Inflammatory macrophage treated with lipopolysaccharide for 4 hours (primary cell): ENCODE data around the gene EPAS1.

Experiments
- DNase-seq: peaks from one replicate; pipeline ENCODE4 v3.0.0-alpha.2; 2020

Gene EPAS1

DNA sequence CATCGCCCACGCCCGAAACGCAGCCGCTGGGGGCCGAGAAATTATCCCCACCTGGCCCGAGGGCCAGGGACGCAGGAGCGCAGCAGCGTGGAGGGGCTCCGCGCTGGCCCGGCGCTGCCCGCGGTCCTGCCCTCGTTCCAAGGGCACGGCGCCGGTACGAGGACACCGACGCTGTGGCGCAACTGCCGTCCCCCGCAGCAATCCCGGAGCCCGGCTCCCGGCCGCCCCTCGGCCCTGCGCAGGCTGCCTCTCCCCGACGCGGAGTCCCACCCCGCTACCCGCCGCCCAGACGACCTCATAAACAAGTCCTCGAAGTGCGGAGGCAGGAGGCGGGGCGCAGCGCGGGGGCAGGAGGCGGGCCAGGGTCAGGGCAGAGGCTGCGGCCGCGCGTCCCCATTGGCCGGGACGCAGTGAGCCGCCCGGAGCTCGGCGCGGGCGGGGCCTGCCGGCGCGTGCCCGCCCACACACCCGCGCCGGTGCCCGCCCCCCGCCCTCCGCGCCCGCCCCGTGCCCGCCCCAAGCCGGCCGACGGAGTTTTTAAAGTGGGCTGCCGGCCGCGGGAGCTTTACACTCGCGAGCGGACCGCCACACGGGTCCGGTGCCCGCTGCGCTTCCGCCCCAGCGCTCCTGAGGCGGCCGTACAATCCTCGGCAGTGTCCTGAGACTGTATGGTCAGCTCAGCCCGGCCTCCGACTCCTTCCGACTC lies at the start of gene EPAS1:
Gene EPAS1, plus strand, starts transcription at position 568 of the 706 bp plus-strand sequence. CDS start 505 bp downstream, outside the sequence.
- peak; percentile 91 for DNase-seq

DNA sequence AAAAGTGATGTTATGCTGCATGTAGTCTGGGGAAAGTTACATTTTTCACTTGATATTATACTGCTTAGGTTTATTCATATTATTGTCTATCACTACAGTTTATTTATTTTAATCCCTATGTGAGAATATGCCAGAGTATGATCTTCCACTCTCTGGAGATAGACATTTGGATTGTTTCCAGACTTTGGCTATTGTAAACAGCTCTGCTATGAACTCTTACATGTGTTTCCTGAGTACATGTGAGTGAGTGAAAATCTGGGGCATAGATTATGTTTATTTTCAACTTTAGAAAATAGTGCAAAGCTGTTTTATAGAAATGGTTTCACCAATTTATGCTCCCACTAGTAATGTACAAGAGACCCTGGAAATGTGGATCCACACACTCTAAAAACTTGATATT lies 49.0 kb upstream of the EPAS1 start:
- DNase-seq = no peak

DNA sequence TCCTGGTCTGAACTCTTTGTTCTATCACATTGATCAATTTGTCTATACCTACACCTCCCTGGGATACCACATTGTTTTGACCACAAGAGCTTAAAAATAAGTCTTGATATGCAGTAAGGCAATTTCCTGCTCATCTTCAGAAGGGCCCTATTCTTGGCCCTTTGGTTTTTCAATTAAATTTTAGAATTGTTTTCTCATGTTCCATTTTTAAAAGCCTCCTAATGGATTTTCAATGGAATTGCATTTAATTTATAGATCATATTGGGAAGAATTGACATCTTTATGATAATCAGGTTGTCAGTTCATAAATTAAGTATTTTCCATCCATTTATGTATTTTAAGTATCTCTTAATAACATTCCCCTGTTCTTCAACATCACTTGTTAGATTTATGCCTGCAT lies 47.6 kb upstream of the EPAS1 start:
- no peak for DNase-seq

DNA sequence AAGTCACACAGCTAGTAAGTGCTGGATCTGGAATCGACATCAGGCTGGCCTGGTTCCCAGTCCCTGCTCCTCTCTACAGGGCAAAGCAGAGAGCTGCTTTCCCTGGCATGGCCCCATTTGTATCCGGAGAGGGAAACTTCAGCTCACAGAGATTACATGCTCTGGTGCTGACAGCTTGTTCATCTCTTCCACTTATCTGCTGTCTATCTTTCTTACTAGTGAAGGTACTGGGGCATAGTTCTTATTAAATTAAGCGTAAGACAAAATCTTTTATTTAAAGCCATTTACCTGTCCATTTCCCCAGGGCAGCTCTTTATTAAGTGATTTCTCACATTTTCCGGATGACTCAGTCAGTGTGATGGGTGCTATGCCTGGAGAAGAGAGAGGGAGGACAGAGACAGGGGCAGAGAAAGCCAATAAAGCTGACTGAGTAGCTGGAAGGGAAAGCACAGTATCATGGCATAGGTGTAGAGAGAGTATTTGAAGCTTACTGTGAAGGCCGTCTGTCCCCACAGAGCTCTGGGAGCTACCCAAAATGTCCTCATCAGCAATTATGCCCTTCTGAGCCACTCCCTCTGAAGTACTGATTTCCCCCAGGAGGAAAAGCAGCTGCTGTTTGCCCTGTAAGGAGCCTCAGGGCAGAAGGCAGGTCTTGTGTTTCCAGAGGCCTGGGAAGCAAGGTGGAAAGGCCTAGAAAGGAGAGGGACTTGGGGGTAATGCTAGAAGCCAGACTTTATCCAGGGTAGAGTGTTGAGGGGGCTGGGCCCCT lies 44.1 kb upstream of the EPAS1 start:
- DNase-seq = no peak

DNA sequence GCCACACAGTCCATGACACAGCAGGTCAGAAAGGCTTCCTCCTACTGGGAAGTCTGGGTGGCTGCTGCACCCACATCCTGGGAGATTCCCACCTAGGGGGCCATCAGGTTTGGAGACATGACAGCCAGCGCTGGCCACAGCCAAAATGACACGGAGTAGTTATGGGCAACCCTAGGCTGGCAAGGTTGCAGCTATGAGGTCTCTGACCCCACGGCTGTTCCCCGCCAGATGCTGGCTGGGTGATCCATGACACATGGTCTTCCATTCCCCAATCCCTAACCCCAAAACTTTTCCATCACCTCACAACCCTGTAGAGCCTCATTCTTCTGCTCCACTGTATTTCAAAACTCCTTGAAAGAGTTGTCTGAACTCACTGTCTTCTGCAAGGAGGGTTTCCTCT lies 42.7 kb upstream of the EPAS1 start:
- DNase-seq = no peak

DNA sequence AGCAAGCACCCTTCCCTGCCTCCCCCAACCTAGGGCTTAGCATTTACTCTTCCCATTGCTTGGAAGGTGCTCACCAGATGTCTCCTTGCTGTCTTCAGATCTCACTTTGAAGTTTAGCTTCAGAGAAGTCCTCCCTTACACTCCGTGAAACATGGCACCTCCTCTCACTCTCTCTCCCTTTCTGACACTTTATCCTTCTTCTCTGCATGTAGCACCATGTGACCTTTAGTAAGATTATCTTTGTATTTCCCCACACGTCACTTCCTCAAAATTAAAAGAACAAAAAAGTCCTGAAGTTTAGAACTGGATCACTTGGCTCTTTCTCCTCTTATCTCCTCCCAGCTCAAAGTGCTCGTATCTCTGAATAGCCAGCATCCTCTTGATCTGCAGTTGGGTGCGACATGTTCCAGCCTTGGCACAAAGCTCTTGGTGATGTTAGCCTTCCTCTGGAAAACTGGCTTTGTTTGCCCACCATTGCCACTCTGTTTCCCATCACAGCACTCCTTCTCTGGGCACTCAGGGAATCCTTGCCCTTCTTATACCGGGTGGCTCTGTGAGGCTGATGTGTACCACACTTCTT lies 40.6 kb upstream of the EPAS1 start:
- peak; percentile 70 for DNase-seq

DNA sequence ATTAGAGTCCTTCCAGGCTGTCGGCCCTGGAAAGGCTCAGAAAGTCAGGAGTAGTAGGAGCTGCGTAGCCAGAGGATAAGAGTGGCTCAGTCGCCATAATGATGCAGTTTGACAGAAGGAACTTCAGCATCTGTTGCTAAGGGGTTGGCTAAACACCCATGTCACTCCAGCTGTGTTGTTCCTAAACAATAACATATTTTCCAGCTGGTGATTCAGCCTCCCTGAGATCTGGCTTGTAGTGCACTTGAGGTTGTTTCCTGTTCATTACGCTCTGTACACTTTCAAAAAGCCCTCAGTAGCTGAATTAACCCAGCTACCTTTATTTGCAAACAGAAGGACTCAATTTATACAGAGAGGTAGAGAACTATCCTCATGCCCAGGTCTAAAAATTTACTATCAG lies 39.7 kb upstream of the EPAS1 start:
- DNase-seq = no peak

DNA sequence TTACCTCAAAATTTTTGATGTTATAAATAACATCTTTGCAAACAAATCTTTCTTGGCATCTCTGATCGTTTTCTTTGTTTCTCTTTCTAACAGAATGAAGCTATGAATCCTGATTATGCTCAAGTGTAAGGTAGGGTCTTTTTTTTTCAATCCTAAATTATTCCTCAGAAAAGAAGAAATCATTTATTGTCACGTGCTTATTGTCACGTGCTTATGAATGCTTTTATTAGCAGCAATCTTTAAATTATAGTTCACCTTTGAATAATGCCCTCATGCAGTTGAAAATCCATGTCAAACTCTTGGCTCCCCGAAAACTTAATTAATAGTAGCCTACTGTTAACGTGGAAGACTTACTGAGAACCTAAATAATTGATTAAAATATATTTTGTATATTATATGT lies 39.2 kb upstream of the EPAS1 start:
- DNase-seq = no peak

DNA sequence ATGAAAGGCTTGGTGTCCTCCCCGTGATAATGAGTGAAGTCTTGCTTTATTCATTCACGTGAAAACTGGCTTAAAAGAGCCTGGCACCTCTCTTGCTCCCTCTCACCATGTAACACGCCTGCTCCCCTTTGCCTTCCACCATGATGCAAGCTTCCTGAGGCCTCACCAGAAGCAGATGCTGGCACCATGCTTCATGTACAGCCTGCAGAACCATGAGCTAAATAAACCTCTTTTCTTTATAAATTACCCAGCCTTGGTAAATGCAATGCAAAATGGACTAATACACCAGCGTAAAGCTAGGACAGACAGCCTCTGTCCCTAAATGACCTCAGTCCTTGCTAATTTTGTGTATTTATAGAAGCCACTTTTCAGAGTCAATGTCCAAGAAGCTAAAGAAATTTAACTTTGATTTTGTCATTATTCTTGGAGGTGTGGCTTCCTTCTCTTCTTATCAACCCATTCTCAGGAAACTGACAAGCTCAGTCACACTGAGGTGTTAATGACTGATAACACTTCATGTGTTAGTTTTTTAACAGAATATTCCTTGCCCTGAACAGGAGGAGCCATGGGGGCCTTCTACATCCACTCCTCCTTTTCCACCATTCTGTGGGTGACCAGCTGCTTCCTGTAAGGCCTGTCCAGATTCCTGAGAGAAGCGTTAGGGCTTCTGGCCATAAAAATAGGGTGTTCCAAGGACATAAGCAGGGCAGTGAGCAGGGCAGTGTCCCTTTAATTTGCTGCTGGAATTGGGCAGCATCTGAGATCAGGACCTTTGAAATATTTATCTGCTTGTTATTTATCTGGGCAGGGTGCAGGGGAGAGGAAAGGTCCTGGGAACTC lies 38.0 kb upstream of the EPAS1 start:
- no peak for DNase-seq

DNA sequence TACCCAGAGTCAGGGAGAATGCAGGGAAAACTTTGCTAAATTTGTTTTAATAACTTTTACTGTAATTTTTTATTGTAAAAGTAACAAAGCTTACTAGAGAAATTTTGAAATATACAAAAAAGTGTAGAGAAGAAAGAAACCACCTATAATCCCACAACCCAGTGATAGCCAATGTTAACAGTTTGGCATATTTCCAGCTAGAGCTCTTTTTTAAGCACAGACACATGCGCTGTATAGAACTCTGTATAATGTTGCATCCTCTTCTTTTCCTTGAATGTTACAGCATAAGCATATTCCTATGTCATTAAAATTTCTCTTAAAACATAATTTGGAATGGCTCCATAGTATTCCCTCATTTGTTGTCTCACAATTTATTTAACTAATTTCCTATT lies 37.4 kb upstream of the EPAS1 start:
- DNase-seq = no peak

DNA sequence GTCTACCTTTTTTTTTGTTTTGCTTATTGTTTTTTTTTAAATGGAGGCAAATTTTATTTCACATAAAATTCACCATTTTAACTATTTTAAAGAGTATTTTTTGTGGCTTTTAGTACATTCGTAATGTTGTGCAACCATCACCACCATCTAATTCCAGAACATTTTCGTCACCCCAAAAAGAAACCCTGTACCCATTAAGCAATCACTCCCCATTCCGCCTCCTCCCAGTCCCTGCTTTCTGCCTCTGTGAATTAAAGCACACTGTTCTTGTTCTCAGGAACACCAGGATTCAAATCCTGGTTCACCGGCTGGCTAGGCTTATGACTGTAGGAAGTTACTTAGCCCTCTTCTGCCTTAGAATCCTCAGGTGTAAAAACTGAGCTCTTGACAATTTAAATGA lies 36.9 kb upstream of the EPAS1 start:
- peak; percentile 14 for DNase-seq

DNA sequence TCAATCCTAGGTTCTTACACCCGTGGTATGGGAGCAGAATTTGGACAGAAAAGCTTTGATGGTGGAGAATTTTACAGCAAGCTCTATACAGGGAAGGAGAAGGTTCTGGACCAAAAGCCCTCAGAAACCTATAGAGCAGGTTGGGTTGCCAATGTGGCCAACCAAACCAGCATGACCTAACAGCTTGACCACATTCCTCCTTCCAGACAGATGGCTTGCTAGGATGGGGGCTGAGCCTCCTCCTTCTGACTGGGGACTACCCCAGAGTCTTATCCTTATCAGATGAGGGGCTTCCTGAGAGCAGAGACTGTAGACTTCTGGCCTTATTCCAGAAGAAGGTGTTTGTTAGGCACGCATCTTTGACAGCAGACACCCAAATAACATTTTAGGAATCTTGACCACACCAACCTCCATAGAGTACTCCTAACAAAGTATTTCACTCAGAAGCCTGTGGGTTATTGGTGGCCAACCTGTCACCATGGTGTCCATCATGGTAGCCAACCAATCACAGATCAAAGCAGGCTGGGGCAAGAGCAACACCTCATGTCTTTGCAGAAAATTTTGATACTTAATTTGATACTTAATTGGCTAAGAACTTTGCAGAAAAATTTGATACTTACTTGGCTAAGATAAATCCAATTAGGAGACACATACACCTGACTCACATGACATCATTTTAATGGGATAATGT lies 34.8 kb upstream of the EPAS1 start:
- DNase-seq = no peak

DNA sequence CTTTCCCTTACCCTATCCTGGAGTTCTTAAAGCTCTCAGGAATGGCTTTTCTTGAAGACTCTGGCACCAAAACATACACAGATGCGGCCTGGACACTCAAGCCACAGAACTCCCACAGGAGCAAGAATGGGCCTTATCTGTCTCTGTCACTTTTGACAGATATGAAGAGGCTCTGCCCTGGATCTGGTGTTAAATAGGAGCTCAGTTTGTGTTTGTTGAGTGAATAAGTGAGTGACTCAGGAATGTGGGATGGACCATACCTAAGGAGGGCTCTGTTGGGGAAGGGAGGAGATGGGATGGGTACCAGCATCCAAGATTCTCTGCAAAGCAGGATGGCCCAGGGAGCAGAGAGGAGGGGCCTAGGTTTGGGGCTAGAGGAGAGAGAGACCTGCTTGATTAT lies 33.9 kb upstream of the EPAS1 start:
- DNase-seq = no peak

DNA sequence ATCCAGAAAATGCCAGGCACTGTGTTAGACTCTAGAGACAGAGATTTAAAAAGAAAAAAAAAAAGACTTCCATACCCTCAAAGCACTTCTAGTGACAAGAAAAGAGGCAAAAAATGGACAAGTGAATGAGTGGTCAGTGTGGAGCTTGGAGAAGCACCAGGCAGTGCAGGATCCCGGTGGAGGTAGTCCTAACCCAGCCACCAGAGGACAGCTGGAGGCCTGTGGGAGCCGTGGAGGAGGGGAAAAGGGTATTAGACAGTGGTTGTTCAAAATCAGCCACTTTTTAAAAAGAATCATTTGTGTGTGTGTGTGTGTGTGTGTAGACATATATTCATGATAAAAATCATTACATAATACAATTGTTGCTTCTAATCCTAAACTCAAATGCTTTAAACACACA lies 32.8 kb upstream of the EPAS1 start:
- DNase-seq = no peak

DNA sequence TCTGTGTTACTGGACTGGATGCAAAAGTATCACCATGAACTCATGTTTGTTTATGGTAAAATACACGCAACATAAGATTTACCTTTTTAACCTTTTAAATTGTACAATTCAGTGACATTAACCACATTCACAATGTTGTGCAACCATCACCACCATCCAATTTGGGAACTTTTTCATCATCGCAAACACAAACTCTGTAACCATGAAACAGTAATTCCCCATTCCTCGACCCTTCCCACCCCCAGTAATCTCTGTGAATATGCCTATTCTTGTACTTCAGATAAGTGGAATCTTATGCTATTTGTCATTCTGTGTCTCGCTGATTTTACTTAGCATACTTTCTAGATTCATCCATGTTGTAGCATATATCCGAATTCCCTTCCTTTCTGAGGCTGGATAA lies 31.1 kb upstream of the EPAS1 start:
- DNase-seq = no peak

DNA sequence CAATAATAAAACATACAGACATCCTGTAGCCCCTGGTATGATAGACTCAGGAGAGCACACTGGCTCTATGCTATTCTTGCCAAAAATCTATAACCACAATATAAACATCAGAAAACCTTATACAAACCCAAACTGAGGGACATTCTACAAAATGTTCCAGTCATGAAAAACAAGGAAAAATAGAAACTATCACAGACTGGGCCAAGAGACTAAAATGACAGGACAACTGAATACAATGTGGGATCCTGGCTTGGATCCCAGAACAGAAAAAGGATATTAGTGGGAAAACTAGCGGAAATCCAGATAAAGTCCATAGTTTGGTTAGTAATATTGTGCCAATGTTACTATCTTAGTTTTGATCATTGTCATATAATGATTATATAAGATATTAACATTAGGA lies 29.6 kb upstream of the EPAS1 start:
- no peak for DNase-seq

DNA sequence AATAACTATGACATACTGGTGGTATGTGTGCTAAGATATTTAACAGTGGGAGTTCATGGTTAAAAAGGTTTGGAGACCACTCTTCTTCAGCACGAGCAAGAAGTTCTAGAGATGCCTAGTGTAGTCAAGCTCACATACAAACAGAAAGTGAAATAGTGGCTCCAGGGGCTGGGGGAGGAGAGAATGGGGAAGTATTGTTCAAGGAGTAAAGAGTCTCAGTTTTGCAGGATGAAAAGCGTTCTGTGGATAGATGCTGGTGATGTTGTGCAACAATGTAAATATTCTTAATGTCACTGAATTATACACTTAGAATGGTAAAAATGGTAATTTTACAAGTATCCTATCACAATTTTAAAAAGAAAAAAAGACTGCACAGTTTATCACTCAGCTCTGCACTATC lies 29.0 kb upstream of the EPAS1 start:
- peak; percentile 85 for DNase-seq

DNA sequence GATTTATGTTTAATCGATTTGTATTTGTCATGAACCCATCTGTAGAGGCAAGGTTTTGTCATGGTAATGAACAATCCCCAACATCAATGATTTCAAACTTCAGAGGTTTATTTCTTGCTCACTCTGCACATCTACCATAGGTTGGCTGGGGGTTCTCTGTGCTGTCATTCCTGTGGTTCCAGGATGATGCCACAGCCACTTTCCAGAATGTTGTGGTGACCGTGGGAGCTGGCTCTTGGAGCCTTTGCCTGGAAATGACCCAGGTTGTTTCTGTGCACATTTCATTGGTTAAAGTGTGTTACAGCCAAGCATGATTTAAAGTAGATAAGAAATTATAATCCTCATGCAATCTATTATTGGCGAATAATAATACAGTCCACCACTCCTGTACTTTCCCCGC lies 28.2 kb upstream of the EPAS1 start:
- no peak for DNase-seq

DNA sequence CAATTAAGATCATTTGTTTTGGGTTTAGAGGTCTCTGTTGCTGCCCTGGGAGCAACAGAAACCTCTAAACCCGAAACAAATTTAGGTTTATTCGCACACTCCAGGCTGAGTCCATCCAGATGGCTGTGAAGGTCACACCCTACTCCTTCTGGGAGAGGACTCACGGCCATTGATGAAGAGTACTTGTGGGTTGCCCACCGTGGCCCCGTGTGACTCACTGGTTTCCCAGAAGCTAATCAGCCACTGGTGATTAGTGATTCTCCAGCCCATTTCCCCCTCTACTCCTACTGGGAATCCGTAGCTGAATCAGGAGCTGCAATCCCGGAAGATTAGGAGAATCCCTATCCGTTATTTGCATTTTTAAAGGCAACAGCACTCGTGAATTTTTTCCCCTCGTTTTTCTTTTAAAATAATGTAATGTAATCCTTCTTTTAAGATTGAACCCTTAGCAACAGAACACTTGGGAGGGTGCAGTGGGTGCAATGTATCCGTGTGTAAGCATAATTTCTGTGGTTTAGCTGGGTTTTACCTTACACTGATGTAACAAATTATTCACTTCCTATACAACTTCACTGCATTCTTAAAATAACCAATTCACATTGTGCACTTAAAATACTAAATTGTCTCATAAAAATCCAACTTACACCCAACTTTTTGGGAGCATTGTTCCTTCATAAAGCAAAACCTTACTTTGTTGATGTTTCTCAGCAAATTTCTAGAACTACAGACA lies 27.5 kb upstream of the EPAS1 start:
- peak; percentile 18 for DNase-seq

DNA sequence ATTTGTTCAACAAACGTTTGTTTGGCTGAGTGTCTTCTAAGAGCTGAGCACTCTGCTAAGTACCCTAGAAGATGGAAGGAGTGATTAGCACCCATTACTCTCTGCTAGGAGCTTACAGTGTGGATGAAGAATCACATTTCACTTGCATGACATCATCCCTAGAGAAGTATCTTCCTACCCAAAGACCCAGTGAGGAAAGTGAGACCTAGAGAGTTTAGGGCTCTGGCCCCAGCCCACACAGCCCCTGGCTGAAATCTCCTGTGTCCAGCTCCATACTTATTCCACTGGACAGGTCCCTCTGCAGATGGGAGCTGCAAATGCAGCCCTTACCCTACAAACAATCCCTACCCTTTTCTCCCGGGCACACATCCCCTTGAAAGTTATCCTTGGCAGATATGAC lies 26.8 kb upstream of the EPAS1 start:
- DNase-seq = peak; percentile 23

DNA sequence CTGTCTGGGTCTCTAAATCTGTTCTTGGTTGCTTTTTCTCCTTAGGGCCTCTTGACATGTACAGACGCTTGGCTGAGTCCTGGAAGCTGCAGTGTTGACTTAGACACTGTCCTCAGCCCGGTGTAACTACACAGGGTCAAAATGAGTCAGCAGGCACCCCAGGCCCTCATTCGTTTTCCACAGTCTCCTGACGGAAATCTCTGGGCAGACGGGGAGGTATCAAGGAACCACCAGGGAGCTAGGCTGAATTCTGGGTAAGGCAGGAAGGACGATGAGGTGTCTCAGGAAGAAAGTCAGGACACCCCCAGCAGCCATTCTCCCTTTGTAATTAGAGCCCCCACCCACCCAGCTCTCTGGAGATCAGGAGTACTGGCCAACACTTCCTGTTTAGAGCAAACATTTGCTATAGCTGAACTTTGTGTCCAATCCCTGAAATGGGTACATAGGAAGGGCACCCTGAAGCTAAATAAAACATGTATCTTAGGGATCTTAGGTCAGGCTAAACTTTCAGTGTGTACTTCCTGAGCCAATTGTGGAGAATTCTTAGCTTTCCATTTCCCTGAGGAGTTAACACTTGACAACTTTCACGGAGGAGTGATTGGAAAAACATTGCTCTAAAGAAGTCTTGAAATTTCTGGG lies 23.9 kb upstream of the EPAS1 start:
- no peak for DNase-seq

DNA sequence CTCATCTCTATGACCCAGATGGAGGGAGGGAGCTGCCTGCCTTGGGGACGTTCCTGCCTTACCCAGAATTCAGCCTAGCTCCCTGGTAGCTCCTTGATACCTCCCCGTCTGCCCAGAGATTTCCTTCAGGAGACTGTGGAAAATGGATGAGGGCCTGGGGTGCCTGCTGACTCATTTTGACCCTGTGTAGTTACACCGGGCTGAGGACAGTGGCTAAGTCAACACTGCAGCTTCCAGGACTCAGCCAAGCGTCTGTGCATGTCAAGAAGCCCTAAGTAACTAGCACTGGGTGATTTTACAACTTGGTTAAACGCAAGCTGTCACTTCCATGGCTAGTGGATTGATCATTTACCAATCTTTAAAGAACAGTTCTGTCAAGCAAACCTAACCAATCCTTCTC lies 23.3 kb upstream of the EPAS1 start:
- DNase-seq = no peak
